H1 (cell line): Measurements from ENCODE around the gene SLC24A4. TPM values are rescaled to one million over a fixed set of nuclear protein-coding genes. Genes with fewer than 3 reads are reported as not detected.

ENCODE experiments used
- JUND ChIP-seq: IDR thresholded peaks from 2 replicates; pipeline ENCODE4 v1.6.1; 2011; ENCODE audit warnings: mild to moderate bottlenecking, improper control_type of control experiment, low read length
- RFX5 ChIP-seq: IDR thresholded peaks from 2 replicates; pipeline ENCODE4 v1.6.1; 2011; ENCODE audit warnings: low read depth, low read length, improper control_type of control experiment, borderline replicate concordance
- polyA plus RNA-seq, 7 experiments: library from polyadenylated mRNA; depleted of rRNA in 3 of 7; stranded (reverse) in 5 of 7; unstranded in 2 of 7; fragments of >200 nt in 5 of 7; fragments of 200-250 nt in 2 of 7; gene quantifications; 1 replicate in 5 of 7; 2 replicates in 1 of 7; 4 replicates in 1 of 7; pipeline versions ENCODE4 v1.2.1 to v1.2.3, GENCODE V29; 2011 to 2013; ENCODE audit warnings: missing spikeins in 2 of 7, mixed read lengths in 2 of 7
- total RNA-seq: library from RNA; stranded (reverse); fragmentation: NEBNext Ultra II Directional; extraction: Animal tissue kit (Norgen Biotek cat#: 25700); gene quantifications from 2 replicates; pipeline ENCODE4 v1.2.1, GENCODE V29; 2021
- TF ChIP-seq, protein P1 (sequence below): IDR thresholded peaks from 2 replicates; pipeline ENCODE4 v1.6.1; 2011; ENCODE audit warnings: low read length, improper control_type of control experiment

Gene SLC24A4
- total and polyA plus RNA-seq, 2 of the 8 experiments (the other 6 are each of a cell fraction or from before 2014, with no cell fraction given), result 0.27 to 0.89 TPM

DNA sequence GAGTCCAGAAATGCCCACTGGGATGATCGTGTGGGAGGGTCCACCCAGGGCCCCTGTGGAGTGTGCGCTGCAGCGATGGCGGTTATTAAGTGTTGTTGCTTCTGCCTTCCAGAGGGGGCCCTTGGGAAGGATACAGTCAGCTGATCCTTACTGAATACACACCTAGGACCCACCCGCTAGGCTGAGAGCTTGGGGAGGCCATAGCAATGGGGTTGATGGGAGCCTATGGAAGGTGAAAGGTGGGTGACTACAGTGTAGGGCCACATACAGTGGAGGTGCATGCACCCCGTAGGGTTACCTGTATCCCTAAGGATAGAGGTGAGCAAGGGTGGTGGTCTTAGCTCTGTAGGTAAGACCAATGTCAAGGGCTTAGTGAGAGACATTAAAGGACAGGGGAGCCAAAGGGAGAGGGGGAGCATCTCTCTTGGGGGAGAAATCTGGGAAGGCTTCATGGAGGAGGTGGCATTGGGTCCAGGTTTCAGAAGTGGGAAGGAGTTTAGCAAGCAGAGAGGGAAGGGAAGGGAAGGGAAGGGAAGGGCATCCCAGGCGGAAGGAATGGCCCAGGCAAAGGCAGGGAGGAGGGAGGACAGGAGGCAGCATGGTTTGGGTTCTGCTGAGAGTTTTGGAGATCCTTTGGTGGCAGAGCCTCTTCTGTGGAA is 117.5 kb downstream of the SLC24A4 start (continued):
- TF ChIP-seq JUND, result no peak
- no peak for TF ChIP-seq RFX5
- TF ChIP-seq, protein P1, sequence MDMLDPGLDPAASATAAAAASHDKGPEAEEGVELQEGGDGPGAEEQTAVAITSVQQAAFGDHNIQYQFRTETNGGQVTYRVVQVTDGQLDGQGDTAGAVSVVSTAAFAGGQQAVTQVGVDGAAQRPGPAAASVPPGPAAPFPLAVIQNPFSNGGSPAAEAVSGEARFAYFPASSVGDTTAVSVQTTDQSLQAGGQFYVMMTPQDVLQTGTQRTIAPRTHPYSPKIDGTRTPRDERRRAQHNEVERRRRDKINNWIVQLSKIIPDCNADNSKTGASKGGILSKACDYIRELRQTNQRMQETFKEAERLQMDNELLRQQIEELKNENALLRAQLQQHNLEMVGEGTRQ, result no peak
